A549 (cell line): ENCODE results near the gene GAS6. TPM values are rescaled to one million over a fixed set of nuclear protein-coding genes. Genes with fewer than 3 reads are reported as not detected.

Source experiments
- ATAC-seq, 2 experiments: fragments of 200-7000 bp in 1 of 2; fragments of >200 bp in 1 of 2; cut with Nextera tagmentation in 1 of 2; cut with Tn5 transposase in 1 of 2; 3 replicates each; pipeline versions ENCODE4 v1.8.0 to v1.9.1; 2018 to 2020; ENCODE audit warnings: mild to moderate bottlenecking in 1 of 2, moderate library complexity in 1 of 2
- CTCF ChIA-PET: fragments of 300-600 bp; sonication (Branson Sonifier 250); formaldehyde crosslinking; extraction: SDS; loops from one replicate; lab custom pipeline; 2021; ENCODE audit warnings: antibody characterized with exemption, inconsistent platforms; lab: Yijun Ruan, JAX
- POLR2A ChIA-PET: fragments of 350-600 bp; formaldehyde crosslinking; extraction: SDS; loops from one replicate; lab custom pipeline; 2021; ENCODE audit warnings: antibody characterized with exemption, inconsistent platforms; lab: Yijun Ruan, JAX
- DNase-seq, 2 experiments: peaks; one replicate each; pipeline versions ENCODE4 v3.0.0 to v3.0.0-alpha.2; 2011 to 2016; ENCODE audit warnings: low read depth in 1 of 2, low spot score in 1 of 2
- FAIRE-seq: peaks from 2 replicates; lab custom pipeline; 2011; peaks lifted over from hg19 to GRCh38; lab: Jason Lieb, UNC
- H3K27ac ChIP-seq, 2 experiments: fragments of >200 bp; sonication (Bioruptor Twin); formaldehyde crosslinking; 3 replicates each; pipeline ENCODE4 v1.5.1; 2016 to 2017
- H3K4me1 ChIP-seq: fragments of >200 bp; sonication (Bioruptor Twin); formaldehyde crosslinking; 3 replicates; pipeline ENCODE4 v1.6.1; 2016
- H3K4me2 ChIP-seq: fragments of >200 bp; sonication (Bioruptor Twin); formaldehyde crosslinking; 3 replicates; pipeline ENCODE4 v1.6.1; 2016
- H3K4me3 ChIP-seq: fragments of >200 bp; sonication (Bioruptor Twin); formaldehyde crosslinking; 3 replicates; pipeline ENCODE4 v1.5.1; 2016
- H3K9me3 ChIP-seq: fragments of >200 bp; sonication (Bioruptor Twin); formaldehyde crosslinking; 3 replicates; pipeline ENCODE4 v1.6.1; 2016
- ELK1 ChIP-seq: fragments of 150-350 bp; IDR thresholded peaks from 2 replicates; pipeline ENCODE4 v1.6.1; 2014; ENCODE audit warnings: low read depth, mild to moderate bottlenecking, low read length
- EP300 ChIP-seq, 2 experiments: fragments of >200 bp; sonication (Bioruptor Twin); formaldehyde crosslinking; IDR thresholded peaks; 2 replicates in 1 of 2; 3 replicates in 1 of 2; pipeline ENCODE4 v1.6.1; 2016 to 2017
- GATA3 ChIP-seq: IDR thresholded peaks from 2 replicates; pipeline ENCODE4 v1.6.1; 2012; ENCODE audit warnings: borderline replicate concordance
- HEYL ChIP-seq: fragments of 250-450 bp; sonication (Bioruptor Pico); IDR thresholded peaks from 2 replicates; pipeline ENCODE4 v1.8.0; 2021; ENCODE audit warnings: mild to moderate bottlenecking, moderate library complexity
- HMGXB4 ChIP-seq: fragments of 250-450 bp; sonication (Bioruptor Pico); IDR thresholded peaks from 2 replicates; pipeline ENCODE4 v1.5.0; 2021; ENCODE audit warnings: mild to moderate bottlenecking, moderate library complexity, borderline replicate concordance
- HOXB5 ChIP-seq: fragments of 250-450 bp; sonication (Bioruptor Pico); IDR thresholded peaks from 2 replicates; pipeline ENCODE4 v1.5.0; 2020; ENCODE audit warnings: mild to moderate bottlenecking, moderate library complexity
- MAFK ChIP-seq: fragments of 450-650 bp; IDR thresholded peaks from 2 replicates; pipeline ENCODE4 v1.6.1; 2014; ENCODE audit not compliant: partially characterized antibody
- MAX ChIP-seq: IDR thresholded peaks from 2 replicates; pipeline ENCODE4 v1.6.1; 2012
- MAZ ChIP-seq: fragments of 150-350 bp; IDR thresholded peaks from 2 replicates; pipeline ENCODE4 v1.6.1; 2014; ENCODE audit warnings: antibody characterized with exemption, low read depth, low read length, borderline replicate concordance
- POLR2A ChIP-seq: IDR thresholded peaks from 2 replicates; pipeline ENCODE4 v1.6.1; 2012; ENCODE audit warnings: mild to moderate bottlenecking, low read length
- POLR2AphosphoS2 ChIP-seq: conservative IDR thresholded peaks from 2 replicates; pipeline ENCODE4 v1.6.1; 2012; ENCODE audit warnings: low read length, improper control_type of control experiment, inconsistent platforms
- RAD21 ChIP-seq, 2 experiments: fragments of >200 bp in 1 of 2; sonication (Bioruptor Twin) in 1 of 2; formaldehyde crosslinking in 1 of 2; IDR thresholded peaks in 1 of 2; conservative IDR thresholded peaks in 1 of 2; 2 replicates in 1 of 2; 3 replicates in 1 of 2; pipeline ENCODE4 v1.6.1; 2012 to 2018; ENCODE audit warnings: inconsistent platforms in 1 of 2
- RARB ChIP-seq: fragments of 250-450 bp; sonication (Bioruptor Pico); IDR thresholded peaks from 2 replicates; pipeline ENCODE4 v1.8.0; 2021; ENCODE audit warnings: mild to moderate bottlenecking, moderate library complexity
- REST ChIP-seq: fragments of 200-600 bp; sonication (generic); IDR thresholded peaks from 2 replicates; pipeline ENCODE4 v1.6.1; 2016; ENCODE audit warnings: antibody characterized with exemption, mild to moderate bottlenecking, moderate library complexity
- SMC3 ChIP-seq: fragments of >200 bp; sonication (Bioruptor Twin); formaldehyde crosslinking; IDR thresholded peaks from 3 replicates; pipeline ENCODE4 v1.6.1; 2018; ENCODE audit warnings: inconsistent platforms
- TFCP2L1 ChIP-seq: fragments of 250-450 bp; sonication (Bioruptor Pico); IDR thresholded peaks from 2 replicates; pipeline ENCODE4 v1.5.0; 2021; ENCODE audit warnings: mild to moderate bottlenecking
- TP53 ChIP-seq: fragments of 250-450 bp; sonication (Bioruptor Pico); IDR thresholded peaks from 2 replicates; pipeline ENCODE4 v1.5.0; 2021; ENCODE audit warnings: mild to moderate bottlenecking, moderate library complexity
- USF2 ChIP-seq: fragments of 450-650 bp; IDR thresholded peaks from 2 replicates; pipeline ENCODE4 v1.6.1; 2014; ENCODE audit warnings: antibody characterized with exemption
- ZC3H11A ChIP-seq: fragments of 450-650 bp; IDR thresholded peaks from 2 replicates; pipeline ENCODE4 v1.6.1; 2014; ENCODE audit warnings: antibody characterized with exemption, mild to moderate bottlenecking
- ZFP36 ChIP-seq: fragments of 450-650 bp; IDR thresholded peaks from 2 replicates; pipeline ENCODE4 v1.6.1; 2014; ENCODE audit warnings: borderline replicate concordance; ENCODE audit not compliant: partially characterized antibody
- ZSCAN20 ChIP-seq: fragments of 250-450 bp; sonication (Bioruptor Pico); IDR thresholded peaks from 2 replicates; pipeline ENCODE4 v1.8.0; 2022; ENCODE audit warnings: mild to moderate bottlenecking, moderate library complexity
- WGBS: methylation state at CpG from one replicate; pipeline ENCODE4 v1.1.6; 2017; ENCODE audit errors: missing lambda C conversion rate; 5-methylcytosine and 5-hydroxymethylcytosine counted together
- polyA plus RNA-seq, 4 experiments: library from polyadenylated mRNA; depleted of rRNA in 3 of 4; stranded (reverse); fragments of >200 nt; fragmentation: RNase III in 1 of 4; extraction: RNeasy Plus Mini Kit Qiagen cat#74134 plus additional on column Dnase treatment in 1 of 4; gene quantifications; 2 replicates in 3 of 4; 3 replicates in 1 of 4; pipeline ENCODE4 v1.2.3, GENCODE V29; 2011 to 2017

GAS6 gene
- polyA plus RNA-seq, 2 of the 4 experiments (the other 2 are of a cell fraction), result 3.5 to 5.7 TPM

- TF ChIP-seq HOXB5 (CRISPR knock-in tag), result no peak
- no peak for TF ChIP-seq POLR2AphosphoS2
- TF ChIP-seq TP53 (CRISPR knock-in tag), result no peak
- no peak for TF ChIP-seq RARB (CRISPR knock-in tag)
- TF ChIP-seq MAX, result no peak
- no peak for TF ChIP-seq RAD21 (conservative IDR thresholded peaks at IDR 0.05 in 1 of 2, IDR thresholded peaks at IDR 0.05 in 1 of 2)
Measured at GRCh38 chr13:113813749-113814434, 50.0 kb downstream of the GAS6 start (continued).

- DNase-seq, result no peak
- H3K27ac ChIP-seq, result no peak overlapping the region
- 88% methylated on average over 19 of the region's 30 CpGs for WGBS
- peaks cover 8% of the 10 kb centered on the region for H3K4me1 ChIP-seq
- no peak overlapping the region for H3K4me3 ChIP-seq
- FAIRE-seq, result no peak
- TF ChIP-seq GATA3 (no peak), MAZ (no peak), HEYL (no peak), TFCP2L1 (CRISPR knock-in tag) (no peak), EP300 (IDR thresholded peaks at IDR 0.05) (no peak), POLR2AphosphoS2 (no peak), ZC3H11A (no peak), POLR2A (no peak), ZFP36 (no peak), SMC3 (no peak), HOXB5 (CRISPR knock-in tag) (no peak), HMGXB4 (CRISPR knock-in tag) (no peak), ELK1 (no peak), REST (no peak), ZSCAN20 (CRISPR knock-in tag) (no peak), USF2 (no peak), MAFK (no peak), RARB (CRISPR knock-in tag) (no peak)
- no peak for ATAC-seq
- no peak overlapping the region for H3K4me2 ChIP-seq
- POLR2A ChIA-PET, result no interaction called here
- CTCF ChIA-PET, result no interaction called here
- peaks cover 7% of the 10 kb centered on the region; the same call in 2 of the 3 replicates for H3K9me3 ChIP-seq
Measured at GRCh38 chr13:113813070-113813748, 50.7 kb downstream of the GAS6 start.
